Heart left ventricle (tissue), 13 donors: Measurements from ENCODE around the gene IGFBP3.
"Not testable (repeated sequence)": the region's sequence is repeated elsewhere in the genome, so short reads cannot be mapped to it uniquely, and the experiment has no call there.

Experiments
- CTCF ChIP-seq, 12 donors: fragments of 200-600 bp; sonication (generic) in 4 of 12; IDR thresholded peaks; one replicate each; pipeline versions ENCODE4 v1.5.0 to v1.8.0; 2018 to 2022; ENCODE audit warnings: antibody characterized with exemption in 12 of 12, mild to moderate bottlenecking in 5 of 12
- POLR2A ChIP-seq, 2 donors: fragments of 450-650 bp; IDR thresholded peaks; one replicate each; pipeline ENCODE4 v1.6.1; 2017; ENCODE audit warnings: antibody characterized with exemption in 2 of 2, mild to moderate bottlenecking in 2 of 2, moderate library complexity in 2 of 2
- donor health status: ischemic (EF 13 %, LVEDD 7.1; RV severe dilation, severe dysfunction).
- donor health status: DM: no; HTN: yes; CAD: no.
- donor health status: DM: no; HTN: no; CAD: no.
- donor health status: ischemic (EF 25% LVEDD 6.9; RV normal size, moderate dysfunction).
- donor health status: ischemic (EF 25% LVEDD 5.7; RV mildly dilated, moderate dysfunction).
- donor health status: ischemic (EF 35%, LVEDD 5.7; RV mildly dilated, moderate dysfunction).
- donor health status: nonischemic (EF 11% LVEDD 7.7; RV severe dilation, severe dysfunction).
- donor health status: DM: yes; HTN: yes; CAD: no.
- donor health status: PGD.
- donor health status: ischemic (EF 29% LVEDD 5.4; RV normal size, mild dysfunction).
- donor health status: nonischemic (EF 23%, LVEDD 6.1; RV moderate dilation, normal function).

- not testable (repeated sequence) for TF ChIP-seq CTCF, POLR2A (IDR thresholded peaks at IDR 0.05)
Observed at GRCh38 chr7:45940237-45940781, 19.2 kb upstream of the IGFBP3 start.
